Activated naive CD4-positive, alpha-beta T cell treated with anti-CD3 and anti-CD28 coated beads, Interleukin-2, amount 50 U/mL, for 72 hours (primary cell): ENCODE measurements around the gene RAB42. TPM values are rescaled to one million over a fixed set of nuclear protein-coding genes. Genes with fewer than 3 reads are reported as not detected.
"Not testable (repeated sequence)": the region's sequence is repeated elsewhere in the genome, so short reads cannot be mapped to it uniquely, and the experiment has no call there.

Experiments used
- ATAC-seq, 2 donors: fragments of 150-1000 bp; cut with Tn5 transposase; 2 replicates each; pipeline ENCODE4 v1.10.0; 2021; ENCODE audit warnings: mild to moderate bottlenecking in 2 of 2, moderate library complexity in 2 of 2
- DNase-seq, 2 donors: peaks; one replicate each; pipeline ENCODE4 v3.0.0; 2021 to 2022; ENCODE audit warnings: low spot score in 2 of 2
- H3K27ac Mint-ChIP-seq, 2 donors: one replicate each; pipeline ENCODE4 v1.8.0; 2022; ENCODE audit warnings: mild to moderate bottlenecking in 2 of 2, mixed read lengths in 2 of 2
- H3K36me3 Mint-ChIP-seq, 2 donors: one replicate each; pipeline ENCODE4 v1.8.0; 2022; ENCODE audit warnings: mixed read lengths in 2 of 2
- H3K9me3 Mint-ChIP-seq, 2 donors: one replicate each; pipeline ENCODE4 v1.8.0; 2022; ENCODE audit warnings: mixed read lengths in 2 of 2
- total RNA-seq, 2 donors: library from RNA; stranded (reverse); gene quantifications; one replicate each; pipeline ENCODE4 v1.2.3, GENCODE V29; 2022

RAB42 gene
- under 1 TPM in 1 of 2 donors, not detected in 1; 0.21 TPM for total RNA-seq

- DNase-seq (no peak), ATAC-seq (peak; percentile 52 to 82)
- no peaks in the 10 kb centered on the region for H3K36me3 Mint-ChIP-seq
Measured at GRCh38 chr1:28591708-28592320, at the start of gene RAB42. TSS of gene RAB42 (plus strand) at chr1:28592265. CDS start at chr1:28592512, 247 bp downstream.

GRCh38 chr1:28545246-28545628 lies 46.8 kb upstream of the RAB42 start:
- ATAC-seq = no peak
- DNase-seq = no peak
- Mint-ChIP-seq H3K36me3 (no peaks in the 10 kb centered on the region), H3K27ac (peak overlapping the region in 1 of 2 donors; percentile 60), H3K9me3 (no peaks in the 10 kb centered on the region)

More at GRCh38 chr1:28591708-28592320, at the start of gene RAB42:
- Mint-ChIP-seq H3K9me3 (no peaks in the 10 kb centered on the region), H3K27ac (no peak within 1 kb of the TSS)

- DNase-seq = no peak
- Mint-ChIP-seq H3K9me3 (no peaks in the 10 kb centered on the region), H3K27ac (no peak overlapping the region), H3K36me3 (peaks cover 6% of the 10 kb centered on the region in 2 donors)
- ATAC-seq = no peak
Measured at GRCh38 chr1:28548318-28548717, 43.7 kb upstream of the RAB42 start.

- no peak overlapping the region for H3K27ac Mint-ChIP-seq
- ATAC-seq (no peak), DNase-seq (no peak)
- peaks cover 13 to 24% of the 10 kb centered on the region in 2 donors for H3K36me3 Mint-ChIP-seq
- H3K9me3 Mint-ChIP-seq = no peaks in the 10 kb centered on the region
Measured at GRCh38 chr1:28551381-28551780, 40.7 kb upstream of the RAB42 start.

GRCh38 chr1:28552758-28553663 lies 39.1 kb upstream of the RAB42 start, which contains the start of gene TRNAU1AP:
TSS of gene TRNAU1AP (plus strand) at chr1:28553085. CDS start at chr1:28553111, 26 bp downstream.
- Mint-ChIP-seq H3K36me3 (peaks cover 13 to 24% of the 10 kb centered on the region in 2 donors), H3K9me3 (no peaks in the 10 kb centered on the region), H3K27ac (peak within 1 kb of the TSS; percentile 97 to 99)
- DNase-seq (peak; percentile 98 to 99), ATAC-seq (peak; percentile 89 to 94)

GRCh38 chr1:28560886-28561285 lies 31.2 kb upstream of the RAB42 start:
- Mint-ChIP-seq H3K27ac (peak overlapping the region in 1 of 2 donors; percentile 69), H3K36me3 (peaks cover 4 to 9% of the 10 kb centered on the region in 2 donors), H3K9me3 (no peaks in the 10 kb centered on the region)
- ATAC-seq (no peak), DNase-seq (no peak)

GRCh38 chr1:28564310-28564709 lies 27.8 kb upstream of the RAB42 start:
- ATAC-seq (no peak), DNase-seq (no peak)
- Mint-ChIP-seq H3K9me3 (no peaks in the 10 kb centered on the region), H3K27ac (no peak overlapping the region), H3K36me3 (peaks cover 13 to 21% of the 10 kb centered on the region in 2 donors)

- peak overlapping the region in 1 of 2 donors; percentile 77 for H3K27ac Mint-ChIP-seq
- no peaks in the 10 kb centered on the region for H3K9me3 Mint-ChIP-seq
- DNase-seq (no peak), ATAC-seq (no peak)
- H3K36me3 Mint-ChIP-seq = peaks cover 13 to 21% of the 10 kb centered on the region in 2 donors
Measured at GRCh38 chr1:28565040-28565439, 27.0 kb upstream of the RAB42 start.

GRCh38 chr1:28565726-28566125 lies 26.3 kb upstream of the RAB42 start:
- ATAC-seq = no peak
- peaks cover 13 to 21% of the 10 kb centered on the region in 2 donors for H3K36me3 Mint-ChIP-seq
- no peak overlapping the region for H3K27ac Mint-ChIP-seq
- DNase-seq = no peak
- no peaks in the 10 kb centered on the region for H3K9me3 Mint-ChIP-seq

GRCh38 chr1:28566931-28567330 lies 25.1 kb upstream of the RAB42 start:
- H3K9me3 Mint-ChIP-seq = no peaks in the 10 kb centered on the region
- no peak overlapping the region for H3K27ac Mint-ChIP-seq
- no peak for DNase-seq
- no peak for ATAC-seq
- peaks cover 9 to 25% of the 10 kb centered on the region in 2 donors for H3K36me3 Mint-ChIP-seq

- H3K9me3 Mint-ChIP-seq = no peaks in the 10 kb centered on the region
- H3K27ac Mint-ChIP-seq = peak overlapping the region in 1 of 2 donors; percentile 72
- ATAC-seq (no peak), DNase-seq (no peak)
- H3K36me3 Mint-ChIP-seq = peaks cover 9 to 15% of the 10 kb centered on the region in 2 donors
Measured at GRCh38 chr1:28571911-28572310, 20.2 kb upstream of the RAB42 start.

- not testable (repeated sequence) for H3K9me3 Mint-ChIP-seq, H3K27ac Mint-ChIP-seq, DNase-seq, ATAC-seq
- H3K36me3 Mint-ChIP-seq = peaks cover 8 to 15% of the 10 kb centered on the region in 2 donors
Measured at GRCh38 chr1:28572891-28573290, 19.2 kb upstream of the RAB42 start.

- Mint-ChIP-seq H3K27ac (no peak overlapping the region), H3K36me3 (peaks cover 7 to 16% of the 10 kb centered on the region in 2 donors), H3K9me3 (no peaks in the 10 kb centered on the region)
- ATAC-seq (no peak), DNase-seq (no peak)
Measured at GRCh38 chr1:28573564-28573963, 18.5 kb upstream of the RAB42 start.

- Mint-ChIP-seq H3K36me3 (peaks cover 36 to 40% of the 10 kb centered on the region in 2 donors), H3K27ac (peak overlapping the region; percentile 64 to 96), H3K9me3 (no peaks in the 10 kb centered on the region)
- ATAC-seq (no peak), DNase-seq (no peak)
Measured at GRCh38 chr1:28577052-28577678, 14.9 kb upstream of the RAB42 start.

GRCh38 chr1:28577738-28578536 lies 14.1 kb upstream of the RAB42 start:
- Mint-ChIP-seq H3K36me3 (peaks cover 36 to 42% of the 10 kb centered on the region in 2 donors), H3K27ac (peak overlapping the region; percentile 64 to 96), H3K9me3 (no peaks in the 10 kb centered on the region)
- DNase-seq (no peak), ATAC-seq (no peak)

GRCh38 chr1:28578696-28579218 lies 13.3 kb upstream of the RAB42 start:
- DNase-seq (no peak), ATAC-seq (no peak)
- Mint-ChIP-seq H3K9me3 (no peaks in the 10 kb centered on the region), H3K27ac (peak overlapping the region; percentile 95 to 96), H3K36me3 (peaks cover 36 to 42% of the 10 kb centered on the region in 2 donors)
